Fibroblast of villous mesenchyme (primary cell): ENCODE measurements around the gene STARD7. TPM values are rescaled to one million over a fixed set of nuclear protein-coding genes. Genes with fewer than 3 reads are reported as not detected.
"Not testable (repeated sequence)": the region's sequence is repeated elsewhere in the genome, so short reads cannot be mapped to it uniquely, and the experiment has no call there.

Experiments
- DNase-seq: peaks from one replicate; pipeline ENCODE4 v3.0.0-alpha.2; 2010; ENCODE audit warnings: low read depth
- H3K4me3 ChIP-seq: 2 replicates; pipeline ENCODE4 v1.5.1; 2011; ENCODE audit warnings: low read depth, mild to moderate bottlenecking, low read length
- CTCF ChIP-seq: IDR thresholded peaks from 2 replicates; pipeline ENCODE4 v1.5.1; 2012; ENCODE audit warnings: low read depth, mild to moderate bottlenecking, low read length; ENCODE audit not compliant: insufficient read depth
- total RNA-seq: library from RNA; depleted of rRNA; stranded (reverse); fragments of >200 nt; gene quantifications from 2 replicates; pipeline ENCODE4 v1.2.3, GENCODE V29; 2012

The STARD7 gene
- total RNA-seq, 1 donor, result 209 TPM

- TF ChIP-seq CTCF, result no peak
- no peak overlapping the region for H3K4me3 ChIP-seq
- no peak for DNase-seq
Observed at GRCh38 chr2:96239091-96239490, 30.5 kb upstream of the STARD7 start.

- no peak for TF ChIP-seq CTCF
- no peak overlapping the region for H3K4me3 ChIP-seq
- DNase-seq, result no peak
Observed at GRCh38 chr2:96238266-96238665, 29.6 kb upstream of the STARD7 start.

- no peak for TF ChIP-seq CTCF
- H3K4me3 ChIP-seq, result no peak overlapping the region
- DNase-seq, result no peak
Observed at GRCh38 chr2:96236882-96237281, 28.3 kb upstream of the STARD7 start.

DNA sequence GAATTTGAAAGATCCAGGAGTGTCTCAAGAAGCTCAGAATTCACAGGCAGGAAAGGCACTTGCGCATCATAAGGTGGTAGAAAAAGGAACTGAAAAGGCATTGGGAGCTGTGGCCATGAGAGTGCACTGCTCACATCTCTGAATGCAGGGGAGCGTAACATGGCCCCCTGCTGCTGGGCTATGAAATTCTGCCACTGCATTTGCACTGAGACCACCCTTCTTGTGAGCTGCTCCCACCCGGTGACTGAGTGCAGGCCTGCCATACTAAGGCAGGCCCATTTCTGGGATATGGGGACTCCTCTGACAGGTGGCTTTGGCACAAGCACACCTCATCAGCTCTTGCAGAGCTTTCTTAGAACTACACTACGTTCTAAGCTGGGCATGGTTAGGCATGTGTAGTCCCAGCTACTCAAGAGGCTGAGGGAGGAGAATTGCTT, 25.3 kb upstream of the STARD7 start:
- DNase-seq, result no peak
- H3K4me3 ChIP-seq, result no peak overlapping the region
- no peak for TF ChIP-seq CTCF

- no peak for DNase-seq
- no peak overlapping the region for H3K4me3 ChIP-seq
- TF ChIP-seq CTCF, result no peak
Observed at GRCh38 chr2:96233436-96233835, 24.8 kb upstream of the STARD7 start.

DNA sequence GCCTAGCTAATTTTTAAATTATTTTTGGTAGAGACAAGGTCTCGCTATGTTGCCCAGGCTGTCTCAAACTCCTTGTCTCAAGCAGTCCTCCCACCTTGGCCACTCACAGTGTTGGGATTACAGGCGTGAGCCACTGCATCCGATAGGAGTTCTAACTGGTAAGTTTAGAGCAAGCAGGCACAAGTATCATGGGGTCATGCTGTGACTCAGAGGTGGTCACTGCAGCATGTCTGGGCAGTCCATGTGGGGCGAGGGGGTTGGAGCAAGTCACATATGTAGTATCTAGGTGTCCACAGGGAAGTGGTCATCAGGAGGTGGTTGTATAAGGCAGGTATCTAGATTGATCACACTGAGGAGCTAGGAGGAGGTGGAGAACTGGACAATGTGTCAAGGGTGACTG, 22.7 kb upstream of the STARD7 start:
- DNase-seq, result no peak
- H3K4me3 ChIP-seq, result no peak overlapping the region
- no peak for TF ChIP-seq CTCF

DNA sequence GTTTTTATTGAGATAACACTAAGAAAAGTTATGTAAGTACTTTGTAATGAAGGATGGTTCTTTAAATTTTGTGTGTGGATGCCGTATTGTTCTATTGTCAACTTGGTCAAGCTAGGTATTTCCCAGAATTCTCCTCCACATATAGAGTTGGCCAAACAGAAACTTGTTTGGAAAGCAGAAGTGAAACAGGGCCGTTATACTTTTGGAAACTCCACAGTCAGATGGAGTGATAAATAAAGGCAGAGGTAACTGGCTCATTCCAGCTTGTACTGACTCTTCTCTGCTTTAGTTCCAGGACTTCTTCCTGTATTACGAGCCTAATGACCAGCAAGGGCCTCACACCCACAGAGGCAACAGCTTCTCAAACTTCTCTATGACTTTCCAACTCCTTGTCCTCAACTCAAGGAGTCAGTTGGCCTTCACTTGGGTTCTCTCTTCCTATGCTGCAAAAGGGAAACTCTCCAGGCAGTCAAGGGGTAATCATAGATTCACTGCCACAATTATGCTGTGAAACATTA, 16.4 kb upstream of the STARD7 start:
- no peak for TF ChIP-seq CTCF
- H3K4me3 ChIP-seq, result no peak overlapping the region
- no peak for DNase-seq

- not testable (repeated sequence) for DNase-seq, H3K4me3 ChIP-seq
Observed at GRCh38 chr2:96221106-96221505, 12.5 kb upstream of the STARD7 start.

- H3K4me3 ChIP-seq, DNase-seq: not testable (repeated sequence)
Observed at GRCh38 chr2:96219959-96220358, 11.3 kb upstream of the STARD7 start.
